Kidney epithelial cell (primary cell): ENCODE results near the gene TCAIM. TPM values are rescaled to one million over a fixed set of nuclear protein-coding genes. Genes with fewer than 3 reads are reported as not detected.
"Not testable (repeated sequence)": the region's sequence is repeated elsewhere in the genome, so short reads cannot be mapped to it uniquely, and the experiment has no call there.

ENCODE experiments used
- DNase-seq: peaks from one replicate; pipeline ENCODE4 v3.0.0-alpha.2; 2010; ENCODE audit warnings: low read depth
- H3K27me3 ChIP-seq: 2 replicates; pipeline ENCODE4 v1.6.0; 2011; ENCODE audit warnings: low read length; ENCODE audit not compliant: control insufficient read depth, insufficient read depth
- H3K36me3 ChIP-seq: 2 replicates; pipeline ENCODE4 v1.5.1; 2011; ENCODE audit warnings: low read length; ENCODE audit not compliant: control insufficient read depth, insufficient read depth
- H3K4me3 ChIP-seq: 2 replicates; pipeline ENCODE4 v1.5.1; 2011; ENCODE audit warnings: low read depth, mild to moderate bottlenecking, control low read depth, low read length
- CTCF ChIP-seq: IDR thresholded peaks from 2 replicates; pipeline ENCODE4 v1.5.1; 2011; ENCODE audit warnings: mild to moderate bottlenecking, moderate library complexity, low read length, control low read depth, inconsistent platforms; ENCODE audit not compliant: insufficient read depth, poor library complexity, severe bottlenecking
- total RNA-seq: library from RNA; depleted of rRNA; stranded (reverse); fragments of >200 nt; gene quantifications from 2 replicates; pipeline ENCODE4 v1.2.3, GENCODE V29; 2015

The TCAIM gene
- total RNA-seq, 1 donor from 2014 or later: 30.3 TPM

GRCh38 chr3:44365952-44366351, 27.4 kb downstream of the TCAIM start:
- Histone ChIP-seq H3K36me3 (no peaks in the 10 kb centered on the region), H3K27me3 (no peaks in the 10 kb centered on the region), H3K4me3 (no peak overlapping the region)
- TF ChIP-seq CTCF: no peak
- DNase-seq: no peak

GRCh38 chr3:44375450-44375849, 36.9 kb downstream of the TCAIM start:
- Histone ChIP-seq H3K4me3 (no peak overlapping the region), H3K36me3 (no peaks in the 10 kb centered on the region), H3K27me3 (no peaks in the 10 kb centered on the region)
- no peak for TF ChIP-seq CTCF
- no peak for DNase-seq

- H3K36me3 ChIP-seq: no peaks in the 10 kb centered on the region
- no peak overlapping the region for H3K4me3 ChIP-seq
- no peak for DNase-seq
- no peak for TF ChIP-seq CTCF
- H3K27me3 ChIP-seq: no peaks in the 10 kb centered on the region
Observed at GRCh38 chr3:44387404-44387803, 48.8 kb downstream of the TCAIM start.

- Histone ChIP-seq H3K4me3 (no peak overlapping the region), H3K36me3 (no peaks in the 10 kb centered on the region), H3K27me3 (no peaks in the 10 kb centered on the region)
- DNase-seq: no peak
- no peak for TF ChIP-seq CTCF
Observed at GRCh38 chr3:44392489-44392888, 53.9 kb downstream of the TCAIM start.

- H3K4me3 ChIP-seq: no peak overlapping the region
- DNase-seq: no peak
- no peak for TF ChIP-seq CTCF
- no peaks in the 10 kb centered on the region for H3K27me3 ChIP-seq
- no peaks in the 10 kb centered on the region for H3K36me3 ChIP-seq
Observed at GRCh38 chr3:44395714-44396113, 57.1 kb downstream of the TCAIM start.

GRCh38 chr3:44396200-44397171, 57.9 kb downstream of the TCAIM start:
- no peaks in the 10 kb centered on the region for H3K27me3 ChIP-seq
- H3K4me3 ChIP-seq: no peak overlapping the region
- no peak for TF ChIP-seq CTCF
- H3K36me3 ChIP-seq: no peaks in the 10 kb centered on the region
- no peak for DNase-seq

GRCh38 chr3:44398271-44398670, 59.7 kb downstream of the TCAIM start:
- not testable (repeated sequence) for H3K36me3 ChIP-seq, H3K27me3 ChIP-seq, DNase-seq, H3K4me3 ChIP-seq
